SK-N-SH (cell line): ENCODE results near the gene GNL2.

Experiments used
- CHD2 ChIP-seq: fragments of 150-350 bp; IDR thresholded peaks from 2 replicates; pipeline ENCODE4 v1.6.1; 2018; ENCODE audit warnings: low read length; ENCODE audit not compliant: partially characterized antibody
- CTCF ChIP-seq: fragments of 200-600 bp; sonication (generic); IDR thresholded peaks from 2 replicates; pipeline ENCODE4 v1.6.1; 2017; ENCODE audit warnings: antibody characterized with exemption, mild to moderate bottlenecking, moderate library complexity
- EZH2phosphoT487 ChIP-seq: fragments of 200-600 bp; sonication (generic); IDR thresholded peaks from 2 replicates; pipeline ENCODE4 v1.6.1; 2017; ENCODE audit warnings: low read depth, mixed run types, mild to moderate bottlenecking, antibody characterized with exemption, moderate library complexity, borderline replicate concordance
- GABPA ChIP-seq: IDR thresholded peaks from 2 replicates; pipeline ENCODE4 v1.4.0; 2012; ENCODE audit warnings: low read depth, mild to moderate bottlenecking
- GATA2 ChIP-seq: sonication (generic); formaldehyde crosslinking; IDR thresholded peaks from 2 replicates; pipeline ENCODE4 v1.5.0; 2020; ENCODE audit warnings: mild to moderate bottlenecking, missing genetic modification reagents
- RCOR1 ChIP-seq: fragments of 150-350 bp; IDR thresholded peaks from 2 replicates; pipeline ENCODE4 v1.6.1; 2017; ENCODE audit warnings: antibody characterized with exemption, low read length
- RXRA ChIP-seq: IDR thresholded peaks from 2 replicates; pipeline ENCODE4 v1.4.0; 2012; ENCODE audit warnings: low read depth, mild to moderate bottlenecking, borderline replicate concordance
- SIN3A ChIP-seq: IDR thresholded peaks from 2 replicates; pipeline ENCODE4 v1.6.1; 2012; ENCODE audit warnings: low read depth, mild to moderate bottlenecking, low read length, moderate library complexity, borderline replicate concordance
- TAF1 ChIP-seq: IDR thresholded peaks from 2 replicates; pipeline ENCODE4 v1.6.1; 2012; ENCODE audit warnings: low read depth, mild to moderate bottlenecking, low read length, moderate library complexity, borderline replicate concordance
- TEAD4 ChIP-seq: IDR thresholded peaks from 2 replicates; pipeline ENCODE4 v1.4.0; 2012; ENCODE audit warnings: mild to moderate bottlenecking, borderline replicate concordance; ENCODE audit not compliant: insufficient read depth
- YY1 ChIP-seq: IDR thresholded peaks from 2 replicates; pipeline ENCODE4 v1.4.0; 2012; ENCODE audit warnings: low read depth, mild to moderate bottlenecking
- TF ChIP-seq, protein P1 (sequence below): IDR thresholded peaks from 2 replicates; pipeline ENCODE4 v1.4.0; 2012; ENCODE audit warnings: low read depth, borderline replicate concordance
- TF ChIP-seq, protein P2 (sequence below): fragments of 150-350 bp; IDR thresholded peaks from 2 replicates; pipeline ENCODE4 v1.6.1; 2017; ENCODE audit warnings: antibody characterized with exemption, low read length, low read depth, borderline replicate concordance
- TF ChIP-seq, protein P3 (sequence below): IDR thresholded peaks from 2 replicates; pipeline ENCODE4 v1.6.1; 2012; ENCODE audit warnings: mild to moderate bottlenecking, low read depth, low read length, moderate library complexity

DNA sequence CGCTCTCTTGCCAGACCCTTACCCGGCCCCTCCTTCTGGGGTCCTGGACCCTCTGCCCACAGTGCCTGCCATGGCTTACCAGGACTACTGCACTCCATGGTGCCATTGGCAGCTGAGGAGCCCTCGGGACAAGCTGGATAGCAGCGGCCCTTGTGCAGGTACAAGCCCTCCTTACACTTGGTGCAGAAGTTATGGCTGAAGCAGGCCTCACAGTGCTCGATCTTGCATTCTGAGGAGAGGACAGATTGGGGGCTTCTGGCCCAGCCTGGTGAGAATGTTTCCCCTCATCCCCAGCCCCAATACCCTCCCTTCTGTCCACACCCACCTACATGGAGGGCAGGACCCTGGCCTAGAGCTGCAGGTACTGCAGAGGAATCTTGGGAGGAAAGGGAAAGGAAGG, 18.4 kb upstream of the GNL2 start:
- no peak for TF ChIP-seq CTCF
- no peak for TF ChIP-seq CHD2
- no peak for TF ChIP-seq TAF1
- TF ChIP-seq TEAD4: no peak
- TF ChIP-seq, protein P1, sequence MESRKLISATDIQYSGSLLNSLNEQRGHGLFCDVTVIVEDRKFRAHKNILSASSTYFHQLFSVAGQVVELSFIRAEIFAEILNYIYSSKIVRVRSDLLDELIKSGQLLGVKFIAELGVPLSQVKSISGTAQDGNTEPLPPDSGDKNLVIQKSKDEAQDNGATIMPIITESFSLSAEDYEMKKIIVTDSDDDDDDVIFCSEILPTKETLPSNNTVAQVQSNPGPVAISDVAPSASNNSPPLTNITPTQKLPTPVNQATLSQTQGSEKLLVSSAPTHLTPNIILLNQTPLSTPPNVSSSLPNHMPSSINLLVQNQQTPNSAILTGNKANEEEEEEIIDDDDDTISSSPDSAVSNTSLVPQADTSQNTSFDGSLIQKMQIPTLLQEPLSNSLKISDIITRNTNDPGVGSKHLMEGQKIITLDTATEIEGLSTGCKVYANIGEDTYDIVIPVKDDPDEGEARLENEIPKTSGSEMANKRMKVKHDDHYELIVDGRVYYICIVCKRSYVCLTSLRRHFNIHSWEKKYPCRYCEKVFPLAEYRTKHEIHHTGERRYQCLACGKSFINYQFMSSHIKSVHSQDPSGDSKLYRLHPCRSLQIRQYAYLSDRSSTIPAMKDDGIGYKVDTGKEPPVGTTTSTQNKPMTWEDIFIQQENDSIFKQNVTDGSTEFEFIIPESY: no peak
- TF ChIP-seq, protein P2, sequence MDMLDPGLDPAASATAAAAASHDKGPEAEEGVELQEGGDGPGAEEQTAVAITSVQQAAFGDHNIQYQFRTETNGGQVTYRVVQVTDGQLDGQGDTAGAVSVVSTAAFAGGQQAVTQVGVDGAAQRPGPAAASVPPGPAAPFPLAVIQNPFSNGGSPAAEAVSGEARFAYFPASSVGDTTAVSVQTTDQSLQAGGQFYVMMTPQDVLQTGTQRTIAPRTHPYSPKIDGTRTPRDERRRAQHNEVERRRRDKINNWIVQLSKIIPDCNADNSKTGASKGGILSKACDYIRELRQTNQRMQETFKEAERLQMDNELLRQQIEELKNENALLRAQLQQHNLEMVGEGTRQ: no peak
- TF ChIP-seq, protein P3, sequence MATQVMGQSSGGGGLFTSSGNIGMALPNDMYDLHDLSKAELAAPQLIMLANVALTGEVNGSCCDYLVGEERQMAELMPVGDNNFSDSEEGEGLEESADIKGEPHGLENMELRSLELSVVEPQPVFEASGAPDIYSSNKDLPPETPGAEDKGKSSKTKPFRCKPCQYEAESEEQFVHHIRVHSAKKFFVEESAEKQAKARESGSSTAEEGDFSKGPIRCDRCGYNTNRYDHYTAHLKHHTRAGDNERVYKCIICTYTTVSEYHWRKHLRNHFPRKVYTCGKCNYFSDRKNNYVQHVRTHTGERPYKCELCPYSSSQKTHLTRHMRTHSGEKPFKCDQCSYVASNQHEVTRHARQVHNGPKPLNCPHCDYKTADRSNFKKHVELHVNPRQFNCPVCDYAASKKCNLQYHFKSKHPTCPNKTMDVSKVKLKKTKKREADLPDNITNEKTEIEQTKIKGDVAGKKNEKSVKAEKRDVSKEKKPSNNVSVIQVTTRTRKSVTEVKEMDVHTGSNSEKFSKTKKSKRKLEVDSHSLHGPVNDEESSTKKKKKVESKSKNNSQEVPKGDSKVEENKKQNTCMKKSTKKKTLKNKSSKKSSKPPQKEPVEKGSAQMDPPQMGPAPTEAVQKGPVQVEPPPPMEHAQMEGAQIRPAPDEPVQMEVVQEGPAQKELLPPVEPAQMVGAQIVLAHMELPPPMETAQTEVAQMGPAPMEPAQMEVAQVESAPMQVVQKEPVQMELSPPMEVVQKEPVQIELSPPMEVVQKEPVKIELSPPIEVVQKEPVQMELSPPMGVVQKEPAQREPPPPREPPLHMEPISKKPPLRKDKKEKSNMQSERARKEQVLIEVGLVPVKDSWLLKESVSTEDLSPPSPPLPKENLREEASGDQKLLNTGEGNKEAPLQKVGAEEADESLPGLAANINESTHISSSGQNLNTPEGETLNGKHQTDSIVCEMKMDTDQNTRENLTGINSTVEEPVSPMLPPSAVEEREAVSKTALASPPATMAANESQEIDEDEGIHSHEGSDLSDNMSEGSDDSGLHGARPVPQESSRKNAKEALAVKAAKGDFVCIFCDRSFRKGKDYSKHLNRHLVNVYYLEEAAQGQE: no peak
- TF ChIP-seq EZH2phosphoT487: no peak
- TF ChIP-seq YY1: no peak
- no peak for TF ChIP-seq GATA2 (CRISPR knock-in tag)
- no peak for TF ChIP-seq GABPA
- no peak for TF ChIP-seq SIN3A
- TF ChIP-seq RCOR1: no peak
- no peak for TF ChIP-seq RXRA
